HG02938 (cell line): ENCODE results near the gene ACOX3.
"Not testable (repeated sequence)": the region's sequence is repeated elsewhere in the genome, so short reads cannot be mapped to it uniquely, and the experiment has no call there.

ENCODE experiments used
- ATAC-seq: cut with Tn5 transposase; IDR thresholded peaks from one replicate; pipeline ENCODE4 v1.9.1; 2021; ENCODE audit warnings: mild to moderate bottlenecking, moderate library complexity; ENCODE audit not compliant: unreplicated experiment

Gene ACOX3

DNA sequence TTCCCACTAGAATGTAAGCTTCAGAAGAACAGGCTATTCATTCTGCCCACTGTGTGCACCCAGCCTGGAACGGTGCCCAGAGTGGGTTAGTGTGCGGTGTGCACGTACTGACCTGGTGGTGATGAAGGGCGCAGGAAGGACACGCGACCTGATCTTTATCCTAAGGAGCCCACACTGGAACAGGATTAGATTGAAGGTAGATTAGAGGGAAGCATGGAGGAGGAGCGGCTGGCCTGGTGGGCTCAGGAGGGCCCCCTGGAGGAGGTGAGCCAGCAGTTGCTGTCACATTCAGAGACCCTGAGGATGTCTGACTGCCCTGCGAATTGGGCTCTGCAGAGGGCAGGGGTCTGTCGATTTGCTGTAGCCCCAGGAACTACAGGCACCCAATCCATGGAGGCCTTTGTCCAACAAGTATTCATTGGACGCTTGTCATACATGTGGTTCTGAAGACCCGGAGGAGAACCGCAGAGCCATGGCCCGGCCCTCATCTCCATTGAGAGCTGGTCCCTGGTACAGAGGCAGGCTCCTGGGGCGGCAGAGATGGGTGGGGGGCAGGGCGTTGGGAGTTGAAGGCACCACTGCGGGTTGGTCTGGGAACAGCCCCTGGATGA lies 97.8 kb downstream of the ACOX3 start:
- ATAC-seq = no peak

DNA sequence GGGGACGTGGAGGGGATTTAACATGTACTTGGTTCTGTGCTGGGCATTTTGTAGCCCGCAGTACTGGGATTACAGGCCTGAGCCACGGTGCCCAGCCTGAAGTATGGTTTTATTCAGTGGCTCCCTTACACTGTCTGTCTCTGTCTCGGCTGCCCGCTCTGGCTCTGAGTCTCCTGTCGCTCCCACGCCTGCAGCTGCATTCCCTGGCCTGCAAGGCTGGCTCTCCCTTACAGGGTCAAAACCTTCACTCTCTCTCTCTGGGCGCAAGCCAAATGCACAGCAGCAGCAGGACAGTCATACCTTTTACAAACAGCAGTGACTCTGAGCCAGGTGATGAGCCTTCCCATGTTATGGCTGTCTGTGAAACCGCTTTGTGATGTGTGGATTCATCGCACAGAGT lies 98.8 kb downstream of the ACOX3 start:
- ATAC-seq = no peak

DNA sequence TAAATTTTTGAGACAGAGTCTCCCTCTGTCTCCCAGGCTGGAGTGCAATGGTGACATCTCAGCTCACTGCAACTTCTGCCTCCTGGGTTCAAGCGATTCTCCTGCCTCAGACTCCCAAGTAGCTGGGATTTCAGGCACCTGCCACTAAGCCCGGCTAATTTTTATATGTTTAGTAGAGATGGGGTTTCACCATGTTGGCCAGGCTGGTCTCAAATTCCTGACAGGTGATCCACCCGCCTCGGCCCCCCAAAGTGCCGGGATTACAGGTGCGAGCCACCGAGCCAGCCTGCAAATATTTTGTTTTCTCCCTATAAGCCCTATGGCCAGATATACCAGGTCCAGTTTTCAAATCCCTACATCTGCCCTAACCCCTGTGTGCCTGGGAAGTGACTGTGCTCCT lies 99.2 kb downstream of the ACOX3 start:
- ATAC-seq = not testable (repeated sequence)

DNA sequence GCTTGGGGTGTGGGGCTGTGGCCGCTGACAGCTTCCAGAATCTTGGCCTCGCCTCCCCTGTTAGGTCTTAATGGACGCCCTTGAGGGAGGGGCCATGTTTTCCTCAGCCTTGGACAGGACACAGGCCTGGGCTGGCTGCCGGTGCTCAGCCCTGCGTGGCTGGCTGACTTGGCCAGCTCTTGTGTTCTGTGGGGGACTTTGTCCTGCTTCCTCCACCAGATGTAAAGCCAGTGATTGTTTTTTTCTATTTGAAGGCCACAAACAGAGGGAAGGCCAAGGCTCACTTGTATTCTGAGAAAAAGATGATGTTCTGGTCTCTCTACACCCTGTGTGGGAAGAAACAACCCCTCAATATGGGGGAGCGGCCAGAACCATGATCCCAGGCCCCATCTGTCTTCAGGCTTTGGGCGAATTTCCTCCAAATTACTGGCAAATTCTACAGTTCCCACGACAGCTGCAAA lies 99.7 kb downstream of the ACOX3 start:
- no peak for ATAC-seq

DNA sequence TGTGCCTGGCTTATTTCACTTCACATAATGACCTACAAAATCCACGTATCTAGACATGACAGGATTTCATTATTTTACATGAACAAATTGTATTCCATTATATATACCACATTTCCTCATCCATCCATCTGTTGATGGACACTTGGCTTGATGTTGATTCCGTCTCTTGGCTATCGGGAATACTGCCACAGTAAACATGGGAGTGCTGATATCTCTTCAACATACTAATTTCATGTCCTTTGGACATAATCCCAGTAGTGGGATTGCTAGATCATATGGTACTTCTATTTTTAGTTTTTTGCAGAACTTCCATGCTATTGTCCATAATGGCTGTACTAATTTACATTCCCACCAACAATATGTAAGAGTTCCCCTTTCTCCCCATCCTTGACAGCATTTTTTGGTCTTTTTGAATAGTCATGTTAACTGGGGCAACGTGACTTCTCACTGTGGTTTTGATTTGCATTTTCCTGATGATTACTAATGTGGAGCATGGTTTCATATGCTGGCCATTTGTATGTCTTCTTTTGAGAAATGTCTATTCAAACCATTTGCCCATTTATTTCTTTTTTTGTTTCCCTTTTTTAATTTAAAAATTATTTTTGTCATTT lies 102.1 kb downstream of the ACOX3 start:
- ATAC-seq = no peak

DNA sequence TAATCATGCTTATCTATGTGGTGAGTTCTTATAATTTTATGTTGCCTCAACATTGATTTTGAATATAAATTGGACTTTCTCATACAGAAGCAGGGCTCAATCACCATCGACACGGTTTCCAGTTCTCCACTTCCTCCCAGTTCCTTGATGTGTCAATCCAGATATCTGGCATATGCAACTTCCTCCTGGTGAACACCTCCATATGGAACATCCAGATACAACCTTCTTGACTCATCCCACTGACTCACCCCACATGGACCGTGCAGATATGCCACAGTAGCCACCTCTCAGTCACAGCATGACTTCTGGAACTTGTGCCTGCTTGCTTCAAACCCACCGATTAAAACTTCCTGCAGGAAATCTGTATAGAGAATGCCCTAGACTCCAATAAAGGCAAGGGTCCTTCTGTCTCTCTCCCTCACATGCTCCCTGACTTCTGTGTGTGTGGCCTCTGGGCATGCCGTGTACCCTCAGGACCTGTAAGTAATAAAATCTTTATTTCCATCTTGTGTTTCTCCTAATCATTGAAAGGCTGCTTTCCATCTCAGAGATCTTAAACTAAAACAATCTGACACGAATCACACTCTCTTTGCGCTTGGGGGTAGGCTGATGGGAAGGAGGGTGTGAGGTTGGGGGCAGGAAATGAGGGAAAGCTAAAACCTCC lies 104.0 kb downstream of the ACOX3 start:
- ATAC-seq = no peak

DNA sequence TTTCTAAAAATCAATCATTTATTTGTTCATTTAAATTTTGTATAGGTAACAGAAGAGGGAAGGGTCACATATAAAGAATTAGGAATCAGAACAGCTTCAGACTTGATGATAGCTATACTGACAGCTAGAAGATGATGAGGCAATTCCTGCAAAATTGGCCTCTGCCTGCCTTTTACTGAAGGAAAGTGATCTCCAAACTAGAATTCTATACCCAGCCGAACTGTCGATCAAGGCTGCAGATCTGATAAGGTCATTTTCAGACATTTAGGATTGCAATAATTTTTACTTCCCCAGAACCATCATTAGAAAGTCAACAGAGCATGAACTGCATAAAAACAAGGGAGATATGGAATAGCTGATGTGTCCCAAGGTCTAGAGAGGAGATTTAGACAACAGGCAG lies 104.7 kb downstream of the ACOX3 start:
- ATAC-seq = no peak

DNA sequence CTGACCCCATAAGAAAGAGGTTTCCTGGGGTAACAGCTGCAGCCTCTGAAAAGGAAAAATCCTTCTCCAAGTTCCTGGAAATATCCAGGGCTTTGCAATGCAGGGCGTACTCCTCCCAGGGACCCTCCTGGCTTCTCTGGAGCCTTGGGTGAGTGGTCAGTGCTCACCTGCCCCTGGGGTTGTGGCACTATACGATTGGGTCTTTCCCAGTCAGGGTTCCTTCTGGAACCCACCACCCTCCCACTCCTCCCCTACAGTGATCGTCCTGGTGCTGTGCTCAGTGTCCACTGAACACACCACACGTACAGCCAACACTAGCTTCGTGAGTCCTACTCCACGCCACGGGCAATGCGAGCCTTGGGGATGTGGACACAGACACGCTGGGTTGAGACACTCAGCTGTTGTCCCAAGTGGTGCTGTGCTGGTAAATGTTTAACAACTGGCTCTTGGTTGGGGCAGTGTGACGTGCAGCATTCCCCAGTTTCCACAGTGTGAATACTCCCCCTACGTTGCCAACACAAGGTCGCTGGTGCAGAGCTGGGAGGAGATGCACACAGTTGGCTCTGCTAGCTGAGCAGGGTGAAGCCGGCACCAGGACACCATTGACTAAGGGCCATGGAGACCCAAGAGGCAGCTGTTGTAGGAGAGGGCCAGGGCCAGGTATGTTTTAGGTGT lies 105.6 kb downstream of the ACOX3 start:
- ATAC-seq = no peak

DNA sequence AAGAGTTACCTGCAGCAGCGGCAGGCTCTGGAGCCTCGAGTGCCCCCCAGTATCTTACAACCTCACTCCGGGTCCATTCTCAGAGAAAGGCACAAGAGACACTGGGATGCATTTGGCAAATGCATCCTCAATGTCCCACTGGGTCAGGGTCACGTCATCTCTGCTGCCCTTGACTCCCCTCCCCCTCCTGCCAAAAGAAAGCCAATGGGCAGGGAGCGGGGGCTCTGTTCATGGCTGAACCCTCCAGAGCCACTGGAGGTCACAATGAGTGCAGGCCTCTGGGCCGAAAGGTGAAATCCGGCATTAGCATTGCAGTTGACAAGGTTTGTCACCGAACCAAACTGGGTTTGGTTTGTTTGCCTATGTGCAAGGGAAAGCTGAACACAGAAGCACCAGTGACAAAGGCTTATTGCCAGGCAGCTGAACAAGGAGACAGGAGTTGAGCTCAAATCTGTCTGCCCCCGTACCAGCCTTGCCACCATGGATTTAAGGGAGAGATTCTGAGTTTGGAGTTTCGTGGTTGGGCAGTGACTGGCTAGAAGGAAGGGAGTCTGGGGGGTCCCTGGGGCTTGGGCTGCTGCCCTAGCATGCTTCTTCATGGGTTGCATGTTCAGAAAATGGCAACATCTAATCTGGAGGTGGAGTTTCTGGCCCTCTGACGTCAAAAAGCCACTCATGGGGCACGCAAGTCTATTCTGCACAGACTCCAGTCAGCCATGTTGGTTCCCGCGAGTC lies 106.6 kb downstream of the ACOX3 start:
- ATAC-seq = no peak

DNA sequence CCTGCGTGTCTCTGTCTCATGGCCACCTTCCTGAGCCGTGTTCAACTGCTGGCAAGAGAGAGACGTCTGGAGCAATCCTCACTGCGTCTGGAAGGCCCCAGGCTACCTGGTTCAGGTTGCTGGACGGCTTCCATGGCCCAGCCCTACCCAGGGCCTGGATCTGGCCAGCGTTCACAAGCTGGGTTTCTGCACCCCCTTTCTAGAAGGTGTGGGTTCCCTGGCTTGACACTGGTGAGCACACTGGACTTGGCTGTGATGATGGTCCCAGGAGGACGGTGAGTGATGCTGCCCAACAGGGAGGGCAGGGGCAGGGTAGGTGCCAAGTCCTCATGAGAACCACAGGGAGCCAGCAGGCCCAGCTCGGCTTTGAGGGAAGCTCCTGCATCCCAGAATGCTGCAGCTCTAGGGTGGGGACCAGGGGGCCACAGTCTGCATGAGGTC lies 107.6 kb downstream of the ACOX3 start:
- no peak for ATAC-seq

DNA sequence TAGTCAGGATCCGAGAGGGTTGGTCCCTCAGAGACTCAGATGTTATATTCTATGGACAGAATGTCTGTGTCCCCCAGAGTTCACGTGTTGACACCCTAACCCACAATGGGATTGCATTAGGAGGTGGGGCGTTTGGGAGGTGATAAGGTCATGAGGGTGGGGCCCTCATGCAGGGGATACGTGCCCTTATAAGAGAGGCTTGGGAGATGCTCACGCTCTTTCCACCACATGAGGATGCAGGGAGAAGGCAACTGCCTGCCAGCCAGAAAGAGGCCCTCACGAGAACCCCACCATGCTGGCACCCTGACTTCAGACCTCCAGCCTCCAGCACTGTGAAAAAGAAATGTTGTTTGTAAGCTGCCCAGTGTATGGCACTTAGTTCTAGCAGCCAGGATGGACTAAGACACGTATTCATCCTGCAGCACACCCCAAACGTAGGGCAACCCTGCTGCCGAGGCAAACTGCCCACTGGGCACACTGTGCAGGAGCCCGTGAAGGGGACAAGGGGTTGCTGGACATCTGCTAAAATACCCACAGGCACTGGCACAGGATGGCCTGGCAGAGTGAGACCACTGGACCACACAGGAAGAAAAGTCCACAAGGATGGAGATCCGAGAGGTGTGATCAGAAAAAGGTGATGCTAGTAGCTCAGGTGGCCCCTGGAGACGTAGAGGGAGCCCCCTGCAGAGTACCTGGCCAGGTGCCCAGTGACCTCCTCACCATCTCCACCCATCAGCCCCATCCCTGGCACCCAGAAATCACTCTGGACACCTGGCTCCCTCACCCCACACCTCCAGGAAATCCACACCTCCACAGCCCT lies 108.3 kb downstream of the ACOX3 start:
- no peak for ATAC-seq

DNA sequence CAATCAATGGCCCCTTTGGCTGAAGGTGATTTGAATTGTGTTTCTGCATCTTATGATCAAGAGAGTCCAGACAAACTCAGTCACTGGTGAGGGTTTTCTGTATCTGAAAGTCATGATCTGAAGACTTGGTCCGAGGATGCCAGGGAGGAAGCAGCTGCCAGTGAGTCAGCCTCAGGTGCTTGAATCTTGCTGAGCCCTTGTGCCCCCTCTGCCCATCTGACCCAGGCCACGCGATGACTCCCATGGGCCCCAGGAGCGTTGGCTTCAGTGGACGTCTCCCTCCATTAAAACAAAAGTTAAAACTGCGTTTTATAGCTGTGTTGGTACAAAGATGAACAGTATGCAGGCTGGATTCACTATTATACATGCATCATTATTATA lies 109.0 kb downstream of the ACOX3 start:
- no peak for ATAC-seq

DNA sequence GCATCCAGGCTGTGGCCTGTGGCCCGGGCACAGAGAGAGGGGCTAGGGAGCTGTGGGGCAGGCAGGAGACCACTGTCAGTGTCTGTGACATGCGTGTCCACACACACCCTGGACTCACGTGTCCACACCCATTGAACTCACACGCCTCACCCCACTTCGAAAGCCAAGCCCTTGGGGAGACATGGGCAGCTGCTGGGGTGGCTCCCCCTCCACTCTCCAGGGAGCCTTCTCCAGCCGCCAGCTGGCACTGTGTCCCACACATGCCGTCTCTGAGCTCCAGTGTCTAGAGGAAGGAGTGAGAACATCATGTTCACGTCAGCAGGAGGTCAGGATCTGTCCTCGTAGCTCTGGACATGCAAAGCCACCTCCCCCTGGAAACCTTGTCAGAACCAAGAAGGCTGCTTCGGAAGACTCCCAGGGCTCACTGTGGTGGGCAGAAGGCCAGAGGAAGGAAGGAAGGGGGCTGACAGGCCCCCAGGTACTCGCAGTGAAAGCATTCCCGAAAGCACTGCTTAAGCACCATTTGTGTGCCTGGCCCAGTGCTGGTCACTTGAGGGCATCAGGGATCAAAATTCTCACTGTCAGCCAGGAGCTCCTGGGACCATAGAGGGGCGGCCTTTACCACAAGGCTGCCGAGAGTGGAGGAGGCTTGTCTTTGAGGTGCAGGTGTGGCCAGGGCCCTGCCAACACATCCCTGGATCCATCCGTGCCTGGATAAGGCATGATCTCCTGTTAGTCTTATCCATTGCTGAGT lies 109.5 kb downstream of the ACOX3 start:
- no peak for ATAC-seq

DNA sequence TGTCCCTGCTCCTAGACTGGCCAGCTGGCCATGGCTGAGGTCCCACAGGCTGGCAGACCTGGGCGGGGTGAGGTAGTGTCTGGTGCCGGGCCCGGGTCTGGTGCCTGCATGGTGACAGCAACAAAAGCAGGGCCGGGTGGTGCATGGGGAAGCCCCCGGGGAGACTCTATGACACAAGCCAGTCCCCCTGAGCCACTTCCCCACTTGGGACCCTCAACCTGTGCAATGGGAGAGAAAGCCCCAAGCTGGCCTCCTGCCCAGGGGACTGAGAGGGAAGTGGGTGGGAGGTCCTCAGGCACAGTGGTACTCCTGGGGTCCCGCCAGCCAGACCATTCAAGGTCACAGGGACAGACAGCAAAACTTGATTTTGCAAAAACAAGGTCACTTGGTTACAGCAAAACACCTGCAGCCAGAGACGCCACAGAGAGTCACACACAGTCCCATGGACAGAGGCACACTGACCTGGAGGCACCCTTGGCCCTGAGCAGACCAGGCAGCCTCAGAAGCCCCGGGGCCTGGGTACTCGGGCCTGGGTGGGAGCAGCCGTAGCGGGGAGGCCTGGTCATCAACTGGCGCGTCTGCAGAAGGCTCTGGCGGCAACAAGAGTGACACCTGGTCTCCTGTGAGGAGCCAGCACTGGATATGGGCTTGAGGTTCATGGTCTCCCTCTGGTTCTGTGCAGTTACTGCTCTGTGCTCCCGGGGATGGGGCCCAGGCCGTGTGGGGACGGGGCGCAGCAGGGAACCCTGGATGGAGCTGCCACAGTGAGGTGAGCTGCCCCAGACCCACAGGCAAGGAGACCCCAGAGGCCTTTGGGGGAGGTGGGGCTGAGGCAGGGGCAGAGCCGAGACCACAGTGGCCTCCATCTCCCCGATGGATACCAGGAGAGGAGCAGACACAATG lies 110.4 kb downstream of the ACOX3 start:
- ATAC-seq = no peak

DNA sequence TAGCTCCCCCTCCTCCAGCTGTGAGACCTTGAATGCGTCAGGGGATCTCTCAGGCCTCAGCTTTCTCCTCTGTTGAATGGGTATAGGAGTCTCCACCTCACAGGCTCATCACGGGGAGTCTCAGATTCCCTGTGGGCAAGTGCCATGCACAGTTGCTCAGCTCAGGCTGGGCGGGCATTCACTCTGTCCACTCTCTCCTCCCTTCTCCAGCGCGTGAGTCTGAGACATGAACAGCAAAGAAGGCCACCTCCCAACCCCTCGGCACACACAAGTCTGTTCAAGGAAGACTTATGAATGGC lies 111.0 kb downstream of the ACOX3 start:
- ATAC-seq = no peak

DNA sequence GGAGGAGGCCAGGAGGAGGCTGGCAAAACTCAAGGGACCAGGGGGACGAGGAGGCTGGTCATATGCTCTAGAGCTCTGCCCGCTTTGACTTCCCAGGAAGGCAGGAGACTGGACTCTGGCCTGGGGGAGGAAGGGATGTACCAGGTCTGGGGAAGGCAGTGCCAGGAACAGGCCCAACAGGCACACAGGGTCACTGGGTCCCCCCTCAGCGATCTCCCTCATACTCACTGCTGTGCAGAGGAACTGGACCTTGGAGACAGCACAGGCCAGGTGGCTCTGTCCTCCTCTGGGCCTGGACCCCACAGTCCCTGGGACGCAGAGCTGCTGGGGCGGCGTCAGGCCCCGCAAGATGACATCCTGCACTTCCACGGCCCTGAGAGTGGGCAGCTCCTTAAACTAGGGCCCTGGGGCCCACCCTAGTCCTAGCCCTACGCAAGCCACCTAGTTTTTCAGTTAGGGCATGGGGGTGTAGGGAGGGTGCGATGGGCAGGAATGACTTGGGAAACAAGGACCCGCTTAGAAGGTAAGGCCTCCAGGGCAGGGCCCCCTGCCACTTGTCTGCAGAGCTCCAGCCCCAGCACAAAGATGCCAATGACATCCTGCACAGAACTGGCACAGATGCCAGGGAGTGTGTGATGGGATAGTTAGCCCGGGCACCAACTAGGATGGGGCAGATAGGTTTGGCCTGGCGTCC lies 111.5 kb downstream of the ACOX3 start:
- ATAC-seq = no peak

DNA sequence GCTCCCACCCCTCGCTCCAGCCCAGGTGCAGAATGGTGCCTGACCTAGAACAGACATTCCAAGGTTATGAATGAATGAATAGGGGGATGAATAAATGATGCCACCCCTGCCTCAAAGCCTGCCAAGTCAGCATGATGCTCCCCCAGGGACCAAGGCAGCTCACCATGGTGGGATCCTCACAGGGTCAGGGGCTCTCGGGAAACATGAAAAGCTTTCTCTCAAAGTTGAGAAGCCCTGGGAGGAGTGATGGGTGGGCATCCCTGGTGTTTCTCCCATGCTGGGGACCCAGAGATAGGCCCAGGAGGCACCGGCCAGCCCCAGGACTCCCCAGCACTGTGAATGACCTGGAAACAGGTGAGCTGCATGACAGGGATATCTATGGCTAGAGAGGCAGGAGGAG lies 112.1 kb downstream of the ACOX3 start:
- ATAC-seq = no peak

DNA sequence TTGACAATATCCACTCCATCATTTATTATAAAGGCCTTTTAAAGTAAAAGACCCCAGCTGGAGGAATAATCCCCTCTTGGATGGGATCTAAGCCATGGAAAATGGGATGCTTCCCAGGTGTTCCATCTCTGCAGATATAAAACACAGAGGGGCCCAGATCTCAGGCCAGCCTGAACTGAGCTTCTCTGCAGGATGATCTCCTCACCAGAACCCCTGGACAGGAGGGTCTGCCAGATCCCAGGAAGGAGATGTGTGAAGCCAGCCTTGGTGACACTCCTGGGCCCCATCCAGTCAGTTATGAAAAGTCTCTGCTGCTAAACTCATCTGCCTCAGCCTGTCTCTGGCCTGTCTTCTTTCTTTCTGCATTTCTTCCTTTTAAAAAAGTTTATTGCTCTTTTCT lies 114.3 kb downstream of the ACOX3 start:
- no peak for ATAC-seq
